HCT116 (cell line): ENCODE data around the gene CLDN9. TPM values are rescaled to one million over a fixed set of nuclear protein-coding genes. Genes with fewer than 3 reads are reported as not detected.

Experiments used
- ATAC-seq: fragments of 200-7000 bp; cut with Tn5 transposase; 2 replicates; pipeline ENCODE4 v1.9.1; 2020; ENCODE audit warnings: mild to moderate bottlenecking, moderate library complexity
- BruUV-seq: library from RNA; stranded (reverse); fragments of 400-500 nt; replicated peaks from 2 replicates; lab custom pipeline; 2021; lab: Mats Ljungman, UMichigan
- CTCF ChIA-PET: fragments of 300-600 bp; sonication (Branson Sonifier 250); formaldehyde crosslinking; loops from one replicate; lab custom pipeline; 2021; ENCODE audit warnings: antibody characterized with exemption; lab: Charles Lee
- POLR2A ChIA-PET: fragments of 300-600, 350-600 bp; sonication (Branson Sonifier 250); formaldehyde crosslinking; loops from one replicate; lab custom pipeline; 2021; ENCODE audit warnings: antibody characterized with exemption; lab: Charles Lee
- RAD21 ChIA-PET, 2 experiments: fragments of 300-600 bp; sonication (Branson Sonifier 250); formaldehyde crosslinking; loops; one replicate each; lab custom pipeline; 2023; ENCODE audit warnings: low total read pairs in 2 of 2; ENCODE audit not compliant: uncharacterized antibody in 2 of 2, unreplicated experiment in 2 of 2, low non-redundant PET in 1 of 2; lab: Charles Lee
- DNase-seq: peaks from one replicate; pipeline ENCODE4 v3.0.0-alpha.2; 2010; ENCODE audit warnings: low read depth, low spot score
- H2AFZ ChIP-seq: fragments of 200-600 bp; shearing (Covaris generic), sonication (generic); 2 replicates; pipeline ENCODE4 v1.6.1; 2017; ENCODE audit warnings: low read depth, mixed run types, mixed read lengths, antibody characterized with exemption, low read length; ENCODE audit not compliant: poor library complexity, severe bottlenecking
- H3K27ac ChIP-seq: 2 replicates; pipeline ENCODE4 v1.5.1; 2012; ENCODE audit warnings: low read depth, low read length
- H3K27me3 ChIP-seq: fragments of 200-600 bp; sonication (generic); 2 replicates; pipeline ENCODE4 v1.6.1; 2016; ENCODE audit warnings: mixed run types, low read length, mixed read lengths; ENCODE audit not compliant: insufficient read depth
- H3K36me3 ChIP-seq, 2 experiments: fragments of 200-500 bp in 1 of 2; fragments of 200-600 bp in 1 of 2; sonication (Bioruptor generic) in 1 of 2; sonication (generic) in 1 of 2; 2 replicates each; pipeline versions ENCODE4 v1.5.1 to v1.6.1; 2014 to 2016; ENCODE audit warnings: low read length in 2 of 2, inconsistent platforms in 1 of 2, mixed read lengths in 1 of 2, mixed run types in 1 of 2; ENCODE audit not compliant: insufficient read depth in 2 of 2, control insufficient read depth in 1 of 2
- H3K4me1 ChIP-seq, 2 experiments: fragments of 200-600 bp in 1 of 2; sonication (generic) in 1 of 2; 2 replicates each; pipeline versions ENCODE4 v1.5.1 to v1.6.1; 2012 to 2017; ENCODE audit warnings: low read length in 2 of 2, inconsistent platforms in 1 of 2, mild to moderate bottlenecking in 1 of 2, mixed read lengths in 1 of 2, mixed run types in 1 of 2, moderate library complexity in 1 of 2; ENCODE audit not compliant: insufficient read depth in 2 of 2, control insufficient read depth in 1 of 2
- H3K4me2 ChIP-seq: fragments of 200-600 bp; sonication (generic); 2 replicates; pipeline ENCODE4 v1.6.1; 2017; ENCODE audit warnings: mixed run types, low read length, mixed read lengths
- H3K4me3 ChIP-seq, 2 experiments: fragments of 200-600 bp in 1 of 2; sonication (generic) in 1 of 2; replicated peaks in 1 of 2; 2 replicates each; pipeline ENCODE4 v1.5.1; 2011 to 2016; ENCODE audit warnings: low read length in 2 of 2, control low read depth in 1 of 2, low read depth in 1 of 2, mild to moderate bottlenecking in 1 of 2, mixed read lengths in 1 of 2, mixed run types in 1 of 2
- H3K79me2 ChIP-seq: fragments of 200-600 bp; sonication (generic); 2 replicates; pipeline ENCODE4 v1.6.1; 2017; ENCODE audit warnings: mild to moderate bottlenecking, mixed run types, low read length, moderate library complexity, mixed read lengths; ENCODE audit not compliant: insufficient read depth
- H3K9ac ChIP-seq: fragments of 200-600 bp; sonication (generic); 2 replicates; pipeline ENCODE4 v1.6.1; 2016; ENCODE audit warnings: low read length, mixed read lengths
- H3K9me2 ChIP-seq: fragments of 200-600 bp; sonication (generic), shearing (Covaris generic); 2 replicates; pipeline ENCODE4 v1.6.1; 2017; ENCODE audit warnings: mixed run types, mild to moderate bottlenecking, moderate library complexity; ENCODE audit not compliant: insufficient read depth
- H3K9me3 ChIP-seq, 2 experiments: fragments of 200-500 bp in 1 of 2; fragments of 200-600 bp in 1 of 2; sonication (Bioruptor generic) in 1 of 2; sonication (generic) in 1 of 2; 2 replicates each; pipeline ENCODE4 v1.6.1; 2014 to 2017; ENCODE audit warnings: low read length in 2 of 2, mixed read lengths in 2 of 2, inconsistent platforms in 1 of 2, low read depth in 1 of 2, mild to moderate bottlenecking in 1 of 2, mixed run types in 1 of 2, moderate library complexity in 1 of 2; ENCODE audit not compliant: control insufficient read depth in 1 of 2, insufficient read depth in 1 of 2
- H4K20me1 ChIP-seq: fragments of 200-600 bp; sonication (generic), shearing (Covaris generic); 2 replicates; pipeline ENCODE4 v1.6.1; 2017; ENCODE audit warnings: mixed run types, mild to moderate bottlenecking, moderate library complexity; ENCODE audit not compliant: insufficient read depth
- ATF3 ChIP-seq: IDR thresholded peaks from 2 replicates; pipeline ENCODE4 v1.6.1; 2012
- CEBPB ChIP-seq: IDR thresholded peaks from 2 replicates; pipeline ENCODE4 v1.6.1; 2012; ENCODE audit warnings: low read depth
- CTCF ChIP-seq, 3 experiments: fragments of 200-600 bp in 1 of 3; sonication (generic) in 1 of 3; IDR thresholded peaks in 2 of 3; conservative IDR thresholded peaks in 1 of 3; 2 replicates each; pipeline ENCODE4 v1.5.1; 2012 to 2017; ENCODE audit warnings: low read depth in 2 of 3, low read length in 2 of 3, antibody characterized with exemption in 1 of 3, borderline replicate concordance in 1 of 3, control low read depth in 1 of 3, mild to moderate bottlenecking in 1 of 3, mixed read lengths in 1 of 3, mixed run types in 1 of 3, moderate library complexity in 1 of 3; ENCODE audit not compliant: insufficient read depth in 1 of 3
- ELF1 ChIP-seq: IDR thresholded peaks from 2 replicates; pipeline ENCODE4 v1.6.1; 2012; ENCODE audit warnings: low read depth, borderline replicate concordance
- EZH2 ChIP-seq: fragments of 200-600 bp; sonication (generic); IDR thresholded peaks from 2 replicates; pipeline ENCODE4 v1.6.1; 2017; ENCODE audit warnings: antibody characterized with exemption, mixed run types
- EZH2phosphoT487 ChIP-seq: fragments of 200-600 bp; IDR thresholded peaks from 2 replicates; pipeline ENCODE4 v1.6.1; 2018; ENCODE audit warnings: antibody characterized with exemption, borderline replicate concordance
- RAD21 ChIP-seq: IDR thresholded peaks from 2 replicates; pipeline ENCODE4 v1.6.1; 2012; ENCODE audit warnings: low read depth, mild to moderate bottlenecking
- SIN3A ChIP-seq: IDR thresholded peaks from 2 replicates; pipeline ENCODE4 v1.6.1; 2012; ENCODE audit warnings: low read depth
- SP1 ChIP-seq: IDR thresholded peaks from 2 replicates; pipeline ENCODE4 v1.6.1; 2012; ENCODE audit warnings: low read depth
- SRF ChIP-seq: IDR thresholded peaks from 2 replicates; pipeline ENCODE4 v1.6.1; 2012; ENCODE audit warnings: low read depth
- TCF7L2 ChIP-seq: IDR thresholded peaks from 2 replicates; pipeline ENCODE4 v1.7.0; 2011; ENCODE audit warnings: borderline replicate concordance, inconsistent platforms; ENCODE audit not compliant: insufficient read depth, insufficient read length; ENCODE audit errors: extremely low read depth
- YY1 ChIP-seq: IDR thresholded peaks from 2 replicates; pipeline ENCODE4 v1.6.1; 2011; ENCODE audit warnings: low read length, low read depth, moderate library complexity, mild to moderate bottlenecking; ENCODE audit not compliant: insufficient replicate concordance; ENCODE audit errors: extremely low read depth
- ZBTB33 ChIP-seq: IDR thresholded peaks from 2 replicates; pipeline ENCODE4 v1.6.1; 2011; ENCODE audit warnings: mild to moderate bottlenecking, low read length, moderate library complexity; ENCODE audit not compliant: insufficient replicate concordance; ENCODE audit errors: extremely low read depth
- ZFX ChIP-seq: fragments of 450-650 bp; IDR thresholded peaks from 2 replicates; pipeline ENCODE4 v1.6.1; 2017
- intact Hi-C: fragments of 100-400 bp; cut with micrococcal nuclease; formaldehyde crosslinking; loops from 2 replicates; pipeline ENCODE4 v1.10.0; 2022
- total RNA-seq: library from RNA; stranded (reverse); gene quantifications from one replicate; pipeline ENCODE4 v1.2.1, GENCODE V29; 2021; ENCODE audit not compliant: unreplicated experiment

CLDN9 gene
- total RNA-seq, 1 experiment from 2014 or later: 0.76 TPM

- TF ChIP-seq RAD21 (no peak), ZFX (no peak), EZH2 (no peak), TCF7L2 (no peak), CEBPB (no peak), CTCF (IDR thresholded peaks at IDR 0.05 in 2 of 3, conservative IDR thresholded peaks at IDR 0.05 in 1 of 3; ENCODE audit: borderline replicate concordance in 1 of 3, insufficient read depth in 1 of 3, low read depth in 2 of 3, low read length in 2 of 3) (no peak), YY1 (no peak), ELF1 (no peak), SP1 (no peak)
These were observed 30.8 kb upstream of the CLDN9 start (continued) for GRCh38 chr16:2981899-2982250.

GRCh38 chr16:2982402-2982801 is 30.3 kb upstream of the CLDN9 start:
- CTCF ChIA-PET: interaction anchor here (1.1 to 1.5 kb wide), 4 partner anchors 9 to 114 kb away, joined by 3 to 5 read pairs (median 4); no protein-coding TSS in a partner anchor
- TF ChIP-seq CTCF (IDR thresholded peaks at IDR 0.05 in 2 of 3, conservative IDR thresholded peaks at IDR 0.05 in 1 of 3; ENCODE audit: borderline replicate concordance in 1 of 3, insufficient read depth in 1 of 3, low read depth in 2 of 3, low read length in 2 of 3): no peak
- no peak for TF ChIP-seq EZH2phosphoT487
- TF ChIP-seq ZBTB33: no peak
- no peak for TF ChIP-seq ZFX
- no peak for TF ChIP-seq SIN3A
- no peak for TF ChIP-seq ATF3
- no peak for TF ChIP-seq SRF
- no peak for TF ChIP-seq RAD21
- TF ChIP-seq CEBPB: no peak
- TF ChIP-seq ELF1: no peak

More at GRCh38 chr16:2982402-2982801, 30.3 kb upstream of the CLDN9 start:
- Histone ChIP-seq H2AFZ (no peak overlapping the region), H3K4me2 (peak overlapping the region; percentile 86; the same call in 1 of the 2 replicates), H3K9me2 (no peaks in the 10 kb centered on the region), H3K4me1 (peaks cover 24 to 44% of the 10 kb centered on the region in 2 experiments), H4K20me1 (no peaks in the 10 kb centered on the region), H3K27ac (no peak overlapping the region), H3K27me3 (no peaks in the 10 kb centered on the region), H3K4me3 (no peak overlapping the region), H3K9ac (peak overlapping the region; percentile 99), H3K79me2 (peaks cover 27% of the 10 kb centered on the region), H3K9me3 (no peaks in the 10 kb centered on the region), H3K36me3 (peaks cover 0 to 10% of the 10 kb centered on the region in 2 experiments; a peak in 1 of 4 replicates)
- intact Hi-C loops: loop anchor here (5.0 kb wide), 1 partner anchor 40 kb away; the partner anchor contains the start of genes HCFC1R1, THOC6 and TNFRSF12A
- ATAC-seq (no peak), DNase-seq (no peak)
- ChIA-PET RAD21 (no interaction called here), POLR2A (interaction anchor here (1.0 to 1.6 kb wide), 4 partner anchors 11 to 99 kb away, joined by 3 read pairs; partner anchors contain the start of gene FLYWCH2)
- BruUV-seq: no TSS peak
